ENCODE data around the gene KRTAP23-1. TPM values are rescaled to one million over a fixed set of nuclear protein-coding genes. Genes with fewer than 3 reads are reported as not detected.

The KRTAP23-1 gene
- not detected in 3 replicates for total RNA-seq (2021)
- Bru-seq, nascent RNA, result not detected
- long read RNA-seq, experiment 1, result 0 reads
- long read RNA-seq, experiment 2, result 0 reads
- long read RNA-seq, experiment 3, result 0 reads

DNA sequence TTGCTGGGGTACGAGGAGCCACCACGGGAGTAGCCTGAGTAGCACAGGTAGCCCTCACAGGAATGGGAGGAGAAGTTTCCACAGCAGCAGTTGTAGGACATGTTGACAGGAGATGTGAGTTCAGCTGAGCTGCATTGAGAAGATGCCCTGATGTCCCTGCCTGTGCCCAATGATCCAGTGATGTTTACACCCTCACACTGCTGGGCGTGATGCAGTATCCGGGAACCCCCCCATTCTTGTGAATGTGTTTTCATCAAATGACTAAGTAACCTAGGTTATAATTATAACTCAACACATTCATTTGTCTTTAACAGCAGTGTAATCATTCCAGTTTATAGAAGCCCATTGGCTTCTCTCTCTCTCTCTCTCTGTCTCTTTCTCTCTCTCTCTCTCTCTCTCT is at the start of gene KRTAP23-1:
TSS of gene KRTAP23-1 (minus strand) at position 101 of the 400 bp plus-strand sequence. CDS start at position 101, 0 bp downstream.
- Mint-ChIP-seq H3K36me3 (no peaks in the 10 kb centered on the region), H3K9me3 (peaks cover 17% of the 10 kb centered on the region), H3K27me3 (ENCODE audit: low read depth) (no peaks in the 10 kb centered on the region), H3K4me3 (no peak within 1 kb of the TSS), H3K27ac (no peak within 1 kb of the TSS; the same call in 1 of the 2 replicates), H3K4me1 (peaks cover 21% of the 10 kb centered on the region)
- ChIA-PET POLR2A (no interaction called here), CTCF (interaction anchor here (1.0 to 1.7 kb wide), 4 partner anchors 7 to 115 kb away, joined by 3 to 10 read pairs (median 6); no protein-coding TSS in a partner anchor)
- no peak for ATAC-seq
- DNase-seq (ENCODE audit: low spot score), result no peak
- TF ChIP-seq ZNF416 (CRISPR knock-in tag; IDR thresholded peaks at IDR 0.05) (no peak), PRRX2 (CRISPR knock-in tag; IDR thresholded peaks at IDR 0.05) (no peak), STAT6 (CRISPR knock-in tag; conservative IDR thresholded peaks at IDR 0.05; ENCODE audit: low read depth) (no peak), ZNF232 (CRISPR knock-in tag; IDR thresholded peaks at IDR 0.05) (no peak)

DNA sequence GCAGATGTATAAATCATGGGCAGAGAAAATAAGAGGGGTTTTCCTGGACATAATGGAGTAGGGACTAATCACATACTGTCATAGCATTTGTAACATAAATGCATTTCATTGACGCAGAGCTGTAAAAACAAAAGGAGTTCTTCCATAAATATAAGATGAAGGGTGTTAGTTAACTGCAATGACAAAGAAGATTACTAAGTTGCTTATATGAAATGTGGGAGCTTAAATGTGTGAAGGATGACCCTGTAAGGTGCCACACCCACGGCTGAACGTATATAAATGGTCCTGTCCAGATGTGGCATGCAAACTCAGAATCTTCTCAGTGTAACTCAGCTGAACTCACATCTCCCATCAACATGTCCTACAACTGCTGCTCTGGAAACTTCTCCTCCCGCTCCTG is 47.3 kb upstream of the KRTAP23-1 start, which contains the start of gene KRTAP13-1:
TSS of gene KRTAP13-1 (plus strand) at position 301 of the 400 bp plus-strand sequence. CDS start at position 357, 56 bp downstream.
- no peak for TF ChIP-seq ZNF317 (CRISPR knock-in tag; IDR thresholded peaks at IDR 0.05; ENCODE audit: borderline replicate concordance, low read depth)
- TF ChIP-seq, protein P1, sequence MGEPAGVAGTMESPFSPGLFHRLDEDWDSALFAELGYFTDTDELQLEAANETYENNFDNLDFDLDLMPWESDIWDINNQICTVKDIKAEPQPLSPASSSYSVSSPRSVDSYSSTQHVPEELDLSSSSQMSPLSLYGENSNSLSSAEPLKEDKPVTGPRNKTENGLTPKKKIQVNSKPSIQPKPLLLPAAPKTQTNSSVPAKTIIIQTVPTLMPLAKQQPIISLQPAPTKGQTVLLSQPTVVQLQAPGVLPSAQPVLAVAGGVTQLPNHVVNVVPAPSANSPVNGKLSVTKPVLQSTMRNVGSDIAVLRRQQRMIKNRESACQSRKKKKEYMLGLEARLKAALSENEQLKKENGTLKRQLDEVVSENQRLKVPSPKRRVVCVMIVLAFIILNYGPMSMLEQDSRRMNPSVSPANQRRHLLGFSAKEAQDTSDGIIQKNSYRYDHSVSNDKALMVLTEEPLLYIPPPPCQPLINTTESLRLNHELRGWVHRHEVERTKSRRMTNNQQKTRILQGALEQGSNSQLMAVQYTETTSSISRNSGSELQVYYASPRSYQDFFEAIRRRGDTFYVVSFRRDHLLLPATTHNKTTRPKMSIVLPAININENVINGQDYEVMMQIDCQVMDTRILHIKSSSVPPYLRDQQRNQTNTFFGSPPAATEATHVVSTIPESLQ (CRISPR knock-in tag; IDR thresholded peaks at IDR 0.05), result no peak
- ATAC-seq, result no peak
- H3K27ac Mint-ChIP-seq, result no peak within 1 kb of the TSS
- no peak for DNase-seq (ENCODE audit: low spot score)
- H3K4me1 Mint-ChIP-seq, result no peaks in the 10 kb centered on the region
- H3K9me3 Mint-ChIP-seq, result peaks cover 6% of the 10 kb centered on the region
- CTCF ChIA-PET, result interaction anchor here (2.5 kb wide), 1 partner anchor 13 kb away, joined by 7 read pairs; no protein-coding TSS in a partner anchor
- POLR2A ChIA-PET, result no interaction called here
- no peaks in the 10 kb centered on the region for H3K36me3 Mint-ChIP-seq
- H3K4me3 Mint-ChIP-seq, result no peak within 1 kb of the TSS
- H3K27me3 Mint-ChIP-seq (ENCODE audit: low read depth), result no peaks in the 10 kb centered on the region

DNA sequence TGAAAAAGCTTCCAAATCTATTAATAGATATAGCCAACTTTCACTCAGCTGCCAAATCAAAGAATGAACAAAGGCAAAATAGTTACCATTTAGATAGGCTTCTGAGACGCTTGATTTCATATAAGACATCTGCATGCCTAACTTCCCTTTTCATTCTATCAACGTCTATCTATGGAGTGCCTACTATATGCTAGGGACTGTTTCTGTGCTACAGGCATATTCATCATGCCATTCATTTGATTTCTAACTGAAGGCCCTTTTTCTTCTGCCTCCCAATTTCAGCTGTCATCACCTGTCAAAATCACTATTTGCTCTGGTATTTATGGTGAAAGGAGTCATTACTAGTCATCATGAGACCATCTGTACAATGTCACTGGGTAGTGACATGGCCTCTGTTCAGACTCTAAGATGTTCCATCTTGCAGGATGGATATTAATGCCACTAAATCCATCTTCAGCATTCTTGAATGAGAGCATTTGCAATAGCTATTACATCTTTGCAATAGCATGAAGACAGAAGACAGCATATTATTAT is 43.2 kb upstream of the KRTAP23-1 start:
- CTCF ChIA-PET, result interaction anchor here (1.3 kb wide), 1 partner anchor 17 kb away, joined by 5 read pairs; no protein-coding TSS in a partner anchor
- TF ChIP-seq CREM (CRISPR knock-in tag; IDR thresholded peaks at IDR 0.05) (no peak), ZNF532 (CRISPR knock-in tag; IDR thresholded peaks at IDR 0.05; ENCODE audit: borderline replicate concordance) (no peak), ELF4 (CRISPR knock-in tag; IDR thresholded peaks at IDR 0.05; ENCODE audit: low read depth) (no peak), SMAD4 (CRISPR knock-in tag; IDR thresholded peaks at IDR 0.05) (no peak), GTF2I (CRISPR knock-in tag; conservative IDR thresholded peaks at IDR 0.05) (no peak), NFATC4 (CRISPR knock-in tag; IDR thresholded peaks at IDR 0.05) (no peak), ZNF263 (CRISPR knock-in tag; IDR thresholded peaks at IDR 0.05; ENCODE audit: low read depth) (no peak)
- TF ChIP-seq, protein P2, sequence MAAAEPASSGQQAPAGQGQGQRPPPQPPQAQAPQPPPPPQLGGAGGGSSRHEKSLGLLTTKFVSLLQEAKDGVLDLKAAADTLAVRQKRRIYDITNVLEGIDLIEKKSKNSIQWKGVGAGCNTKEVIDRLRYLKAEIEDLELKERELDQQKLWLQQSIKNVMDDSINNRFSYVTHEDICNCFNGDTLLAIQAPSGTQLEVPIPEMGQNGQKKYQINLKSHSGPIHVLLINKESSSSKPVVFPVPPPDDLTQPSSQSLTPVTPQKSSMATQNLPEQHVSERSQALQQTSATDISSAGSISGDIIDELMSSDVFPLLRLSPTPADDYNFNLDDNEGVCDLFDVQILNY (CRISPR knock-in tag; IDR thresholded peaks at IDR 0.05), result no peak
- TF ChIP-seq, protein P3, sequence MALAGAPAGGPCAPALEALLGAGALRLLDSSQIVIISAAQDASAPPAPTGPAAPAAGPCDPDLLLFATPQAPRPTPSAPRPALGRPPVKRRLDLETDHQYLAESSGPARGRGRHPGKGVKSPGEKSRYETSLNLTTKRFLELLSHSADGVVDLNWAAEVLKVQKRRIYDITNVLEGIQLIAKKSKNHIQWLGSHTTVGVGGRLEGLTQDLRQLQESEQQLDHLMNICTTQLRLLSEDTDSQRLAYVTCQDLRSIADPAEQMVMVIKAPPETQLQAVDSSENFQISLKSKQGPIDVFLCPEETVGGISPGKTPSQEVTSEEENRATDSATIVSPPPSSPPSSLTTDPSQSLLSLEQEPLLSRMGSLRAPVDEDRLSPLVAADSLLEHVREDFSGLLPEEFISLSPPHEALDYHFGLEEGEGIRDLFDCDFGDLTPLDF (CRISPR knock-in tag; IDR thresholded peaks at IDR 0.05), result no peak
- TF ChIP-seq, protein P4, sequence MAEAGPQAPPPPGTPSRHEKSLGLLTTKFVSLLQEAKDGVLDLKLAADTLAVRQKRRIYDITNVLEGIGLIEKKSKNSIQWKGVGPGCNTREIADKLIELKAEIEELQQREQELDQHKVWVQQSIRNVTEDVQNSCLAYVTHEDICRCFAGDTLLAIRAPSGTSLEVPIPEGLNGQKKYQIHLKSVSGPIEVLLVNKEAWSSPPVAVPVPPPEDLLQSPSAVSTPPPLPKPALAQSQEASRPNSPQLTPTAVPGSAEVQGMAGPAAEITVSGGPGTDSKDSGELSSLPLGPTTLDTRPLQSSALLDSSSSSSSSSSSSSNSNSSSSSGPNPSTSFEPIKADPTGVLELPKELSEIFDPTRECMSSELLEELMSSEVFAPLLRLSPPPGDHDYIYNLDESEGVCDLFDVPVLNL (CRISPR knock-in tag; IDR thresholded peaks at IDR 0.05; ENCODE audit: borderline replicate concordance, low read depth), result no peak

More for the DNA sequence above, 43.2 kb upstream of the KRTAP23-1 start:
- H3K9me3 Mint-ChIP-seq, result peaks cover 17% of the 10 kb centered on the region
- H3K4me1 Mint-ChIP-seq, result no peaks in the 10 kb centered on the region
- POLR2A ChIA-PET, result no interaction called here
- H3K27ac Mint-ChIP-seq, result no peak overlapping the region
- no peak for ATAC-seq
- H3K4me3 Mint-ChIP-seq, result no peak overlapping the region
- no peaks in the 10 kb centered on the region for H3K36me3 Mint-ChIP-seq
- no peak for DNase-seq (ENCODE audit: low spot score)
- no peaks in the 10 kb centered on the region for H3K27me3 Mint-ChIP-seq (ENCODE audit: low read depth)
